Panc1 (cell line): Measurements from ENCODE around the gene WFDC8. TPM values are rescaled to one million over a fixed set of nuclear protein-coding genes. Genes with fewer than 3 reads are reported as not detected.

Experiments
- ATAC-seq: fragments of 200-7000 bp; cut with Tn5 transposase; 2 replicates; pipeline ENCODE4 v1.9.1; 2020; ENCODE audit warnings: mild to moderate bottlenecking, moderate library complexity
- BruUV-seq: library from RNA; stranded (reverse); fragments of 400-500 nt; replicated peaks from 2 replicates; lab custom pipeline; 2021; lab: Mats Ljungman, UMichigan
- CTCF ChIA-PET: fragments of 300-600 bp; sonication (Branson Sonifier 250); formaldehyde crosslinking; loops from one replicate; lab custom pipeline; 2022; ENCODE audit warnings: antibody characterized with exemption; lab: Charles Lee
- POLR2A ChIA-PET: fragments of 300-600 bp; sonication (Branson Sonifier 250); formaldehyde crosslinking; loops from one replicate; lab custom pipeline; 2022; ENCODE audit warnings: antibody characterized with exemption; lab: Charles Lee
- DNase-seq: peaks from one replicate; pipeline ENCODE4 v3.0.0-alpha.2; 2010; ENCODE audit warnings: low read depth, low spot score
- H3K27ac ChIP-seq: 2 replicates; pipeline ENCODE4 v1.5.1; 2011; ENCODE audit warnings: mild to moderate bottlenecking, low read length, inconsistent platforms
- H3K27me3 ChIP-seq: fragments of 200-500 bp; sonication (Bioruptor generic); 2 replicates; pipeline ENCODE4 v1.6.0; 2014; ENCODE audit warnings: low read length, inconsistent platforms; ENCODE audit not compliant: control insufficient read depth, insufficient read depth
- H3K36me3 ChIP-seq: fragments of 200-500 bp; sonication (Bioruptor generic); 2 replicates; pipeline ENCODE4 v1.5.1; 2014; ENCODE audit warnings: inconsistent platforms, mild to moderate bottlenecking, low read length, moderate library complexity; ENCODE audit not compliant: control insufficient read depth, insufficient read depth
- H3K4me1 ChIP-seq: 2 replicates; pipeline ENCODE4 v1.5.1; 2011; ENCODE audit warnings: inconsistent platforms, mild to moderate bottlenecking, low read length, moderate library complexity; ENCODE audit not compliant: control insufficient read depth, insufficient read depth
- H3K4me3 ChIP-seq, 2 experiments: 2 replicates each; pipeline ENCODE4 v1.5.1; 2011 to 2012; ENCODE audit warnings: low read depth in 2 of 2, low read length in 2 of 2, mild to moderate bottlenecking in 2 of 2, inconsistent platforms in 1 of 2, moderate library complexity in 1 of 2
- H3K9me3 ChIP-seq: fragments of 200-500 bp; sonication (Bioruptor generic); 2 replicates; pipeline ENCODE4 v1.5.1; 2014; ENCODE audit warnings: low read depth, mild to moderate bottlenecking, inconsistent platforms, low read length, moderate library complexity; ENCODE audit not compliant: control insufficient read depth, insufficient read depth
- POLR2AphosphoS5 ChIP-seq: IDR thresholded peaks from 2 replicates; pipeline ENCODE4 v1.6.1; 2012; ENCODE audit warnings: mild to moderate bottlenecking, low read depth, low read length, moderate library complexity
- SIN3A ChIP-seq: IDR thresholded peaks from 2 replicates; pipeline ENCODE4 v1.6.1; 2012; ENCODE audit warnings: low read depth, mild to moderate bottlenecking, low read length, moderate library complexity, borderline replicate concordance; ENCODE audit not compliant: insufficient read depth
- TCF7L2 ChIP-seq: IDR thresholded peaks from 2 replicates; pipeline ENCODE4 v1.6.1; 2011; ENCODE audit warnings: mild to moderate bottlenecking, low read depth, low read length, inconsistent platforms
- in situ Hi-C: cut with HindIII; loops from 2 replicates; pipeline ENCODE4 v1.10.0; 2016; ENCODE audit warnings: low sequenced_read_pairs, low pct_unique_long_range_greater_than_20kb
- intact Hi-C: fragments of 100-400 bp; cut with micrococcal nuclease; formaldehyde crosslinking; loops from one replicate; pipeline ENCODE4 v1.10.0; 2022; ENCODE audit not compliant: unreplicated experiment
- total RNA-seq: library from RNA; stranded (reverse); gene quantifications from one replicate; pipeline ENCODE4 v1.2.1, GENCODE V29; 2021; ENCODE audit not compliant: unreplicated experiment
- TF ChIP-seq, protein P1 (sequence below), 2 experiments: IDR thresholded peaks; 2 replicates each; pipeline ENCODE4 v1.6.1; 2011 to 2012; ENCODE audit warnings: low read depth in 2 of 2, control low read depth in 1 of 2, low read length in 1 of 2, mild to moderate bottlenecking in 1 of 2, moderate library complexity in 1 of 2; ENCODE audit not compliant: insufficient read depth in 1 of 2
- TF ChIP-seq, protein P2 (sequence below): fragments of 450-650 bp; IDR thresholded peaks from 2 replicates; pipeline ENCODE4 v1.5.1; 2017; ENCODE audit warnings: mild to moderate bottlenecking

WFDC8 gene
- total RNA-seq, 1 experiment from 2014 or later, result not detected

DNA sequence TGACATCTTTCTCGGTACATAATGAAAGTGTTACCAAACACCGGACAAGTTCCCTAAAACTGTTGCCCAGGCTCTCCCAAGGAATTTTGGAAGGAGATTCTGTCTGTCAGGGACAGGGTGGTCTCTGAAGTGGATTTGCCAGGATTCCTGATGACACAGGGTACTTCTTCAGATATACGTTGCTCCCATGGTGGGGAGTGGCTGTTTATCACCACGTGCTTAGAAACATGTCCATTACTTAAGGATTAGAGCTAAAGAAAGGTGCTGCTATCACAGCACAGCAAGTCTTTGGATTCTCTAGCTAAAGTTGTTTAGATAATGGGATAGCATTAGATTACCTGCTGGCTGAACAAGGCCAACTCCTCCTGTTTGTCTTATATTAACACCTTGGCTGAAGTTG lies 70.0 kb downstream of the WFDC8 start:
- H3K4me3 ChIP-seq, result no peak overlapping the region
- intact Hi-C loops, result no loop called here
- ATAC-seq, result no peak
- no peaks in the 10 kb centered on the region for H3K4me1 ChIP-seq
- no peak for DNase-seq
- BruUV-seq, result no TSS peak
- TF ChIP-seq, protein P1, sequence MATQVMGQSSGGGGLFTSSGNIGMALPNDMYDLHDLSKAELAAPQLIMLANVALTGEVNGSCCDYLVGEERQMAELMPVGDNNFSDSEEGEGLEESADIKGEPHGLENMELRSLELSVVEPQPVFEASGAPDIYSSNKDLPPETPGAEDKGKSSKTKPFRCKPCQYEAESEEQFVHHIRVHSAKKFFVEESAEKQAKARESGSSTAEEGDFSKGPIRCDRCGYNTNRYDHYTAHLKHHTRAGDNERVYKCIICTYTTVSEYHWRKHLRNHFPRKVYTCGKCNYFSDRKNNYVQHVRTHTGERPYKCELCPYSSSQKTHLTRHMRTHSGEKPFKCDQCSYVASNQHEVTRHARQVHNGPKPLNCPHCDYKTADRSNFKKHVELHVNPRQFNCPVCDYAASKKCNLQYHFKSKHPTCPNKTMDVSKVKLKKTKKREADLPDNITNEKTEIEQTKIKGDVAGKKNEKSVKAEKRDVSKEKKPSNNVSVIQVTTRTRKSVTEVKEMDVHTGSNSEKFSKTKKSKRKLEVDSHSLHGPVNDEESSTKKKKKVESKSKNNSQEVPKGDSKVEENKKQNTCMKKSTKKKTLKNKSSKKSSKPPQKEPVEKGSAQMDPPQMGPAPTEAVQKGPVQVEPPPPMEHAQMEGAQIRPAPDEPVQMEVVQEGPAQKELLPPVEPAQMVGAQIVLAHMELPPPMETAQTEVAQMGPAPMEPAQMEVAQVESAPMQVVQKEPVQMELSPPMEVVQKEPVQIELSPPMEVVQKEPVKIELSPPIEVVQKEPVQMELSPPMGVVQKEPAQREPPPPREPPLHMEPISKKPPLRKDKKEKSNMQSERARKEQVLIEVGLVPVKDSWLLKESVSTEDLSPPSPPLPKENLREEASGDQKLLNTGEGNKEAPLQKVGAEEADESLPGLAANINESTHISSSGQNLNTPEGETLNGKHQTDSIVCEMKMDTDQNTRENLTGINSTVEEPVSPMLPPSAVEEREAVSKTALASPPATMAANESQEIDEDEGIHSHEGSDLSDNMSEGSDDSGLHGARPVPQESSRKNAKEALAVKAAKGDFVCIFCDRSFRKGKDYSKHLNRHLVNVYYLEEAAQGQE (IDR thresholded peaks at IDR 0.05; ENCODE audit: insufficient read depth in 1 of 2, low read depth in 2 of 2, low read length in 1 of 2), result no peak
- TF ChIP-seq, protein P2, sequence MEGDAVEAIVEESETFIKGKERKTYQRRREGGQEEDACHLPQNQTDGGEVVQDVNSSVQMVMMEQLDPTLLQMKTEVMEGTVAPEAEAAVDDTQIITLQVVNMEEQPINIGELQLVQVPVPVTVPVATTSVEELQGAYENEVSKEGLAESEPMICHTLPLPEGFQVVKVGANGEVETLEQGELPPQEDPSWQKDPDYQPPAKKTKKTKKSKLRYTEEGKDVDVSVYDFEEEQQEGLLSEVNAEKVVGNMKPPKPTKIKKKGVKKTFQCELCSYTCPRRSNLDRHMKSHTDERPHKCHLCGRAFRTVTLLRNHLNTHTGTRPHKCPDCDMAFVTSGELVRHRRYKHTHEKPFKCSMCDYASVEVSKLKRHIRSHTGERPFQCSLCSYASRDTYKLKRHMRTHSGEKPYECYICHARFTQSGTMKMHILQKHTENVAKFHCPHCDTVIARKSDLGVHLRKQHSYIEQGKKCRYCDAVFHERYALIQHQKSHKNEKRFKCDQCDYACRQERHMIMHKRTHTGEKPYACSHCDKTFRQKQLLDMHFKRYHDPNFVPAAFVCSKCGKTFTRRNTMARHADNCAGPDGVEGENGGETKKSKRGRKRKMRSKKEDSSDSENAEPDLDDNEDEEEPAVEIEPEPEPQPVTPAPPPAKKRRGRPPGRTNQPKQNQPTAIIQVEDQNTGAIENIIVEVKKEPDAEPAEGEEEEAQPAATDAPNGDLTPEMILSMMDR, result no peak
- no peak for TF ChIP-seq POLR2AphosphoS5
- TF ChIP-seq SIN3A, result no peak
- no peak for TF ChIP-seq TCF7L2
- H3K27me3 ChIP-seq, result peaks cover 6% of the 10 kb centered on the region
- H3K36me3 ChIP-seq, result no peaks in the 10 kb centered on the region
- H3K27ac ChIP-seq, result no peak overlapping the region
- ChIA-PET CTCF (no interaction called here), POLR2A (no interaction called here)
- H3K9me3 ChIP-seq, result no peaks in the 10 kb centered on the region
- in situ Hi-C loops, result no loop called here

DNA sequence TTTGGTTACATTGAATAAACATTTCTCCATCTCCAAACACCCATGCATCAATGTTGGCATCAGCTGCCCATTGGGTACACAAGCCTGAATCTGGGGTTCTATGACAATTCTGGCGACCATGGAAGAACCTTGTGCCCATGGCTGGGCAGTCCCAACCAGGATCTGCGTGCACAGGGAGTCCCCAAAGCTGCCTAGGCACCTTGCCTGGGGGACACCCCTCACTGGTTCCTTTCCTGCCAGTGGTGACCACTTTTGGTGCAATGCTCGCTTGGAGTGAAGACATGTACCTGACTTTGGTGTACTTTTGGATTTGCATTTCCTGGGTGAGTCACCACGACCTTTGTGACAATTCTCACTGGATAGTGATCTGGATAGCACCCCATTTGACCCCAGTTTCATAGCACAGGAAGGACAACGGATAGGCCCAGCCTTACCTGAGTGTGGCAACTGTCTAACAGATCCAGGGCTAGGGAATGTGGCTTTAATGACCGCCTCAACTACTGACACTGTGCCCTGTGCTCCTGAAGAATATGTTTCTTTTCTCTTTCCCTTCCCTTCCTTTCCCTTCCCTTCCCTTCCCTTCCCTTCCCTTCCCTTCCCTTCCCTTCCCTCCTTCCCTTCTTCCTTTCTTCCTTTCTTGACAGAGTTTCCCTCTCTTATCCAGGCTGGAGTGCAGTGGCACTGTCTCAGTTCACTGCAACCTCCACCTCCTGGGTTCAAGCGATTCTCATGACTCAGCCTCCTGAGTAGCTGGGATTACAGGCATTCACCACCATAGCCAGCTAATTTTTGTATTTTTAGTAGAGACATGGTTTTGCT lies 70.8 kb downstream of the WFDC8 start:
- Histone ChIP-seq H3K4me1 (no peaks in the 10 kb centered on the region), H3K36me3 (no peaks in the 10 kb centered on the region), H3K27ac (no peak overlapping the region), H3K27me3 (peaks cover 6% of the 10 kb centered on the region), H3K9me3 (no peaks in the 10 kb centered on the region), H3K4me3 (no peak overlapping the region)
- intact Hi-C loops (no loop called here), in situ Hi-C loops (no loop called here)
- DNase-seq, result no peak
- BruUV-seq, result no TSS peak
- no peak for ATAC-seq
- ChIA-PET POLR2A (no interaction called here), CTCF (no interaction called here)
- TF ChIP-seq, protein P1 (IDR thresholded peaks at IDR 0.05; ENCODE audit: insufficient read depth in 1 of 2, low read depth in 2 of 2, low read length in 1 of 2), result no peak
- TF ChIP-seq, protein P2, result no peak
- TF ChIP-seq SIN3A (no peak), POLR2AphosphoS5 (no peak), TCF7L2 (no peak)
